GM12874 (cell line): ENCODE data around the gene ZYG11B.

ENCODE experiments used
- CTCF ChIP-seq: IDR thresholded peaks from 2 replicates; pipeline ENCODE4 v1.5.1; 2011; ENCODE audit warnings: low read depth, mild to moderate bottlenecking, control low read depth, low read length, moderate library complexity; ENCODE audit not compliant: insufficient read depth

The ZYG11B gene

GRCh38 chr1:52857443-52857842, 131.2 kb downstream of the ZYG11B start:
- TF ChIP-seq CTCF: no peak

GRCh38 chr1:52862666-52863458, 136.6 kb downstream of the ZYG11B start:
- no peak for TF ChIP-seq CTCF

GRCh38 chr1:52867087-52867863, 141.0 kb downstream of the ZYG11B start:
- no peak for TF ChIP-seq CTCF

GRCh38 chr1:52876843-52877242, 150.6 kb downstream of the ZYG11B start:
- no peak for TF ChIP-seq CTCF
